Measurements from ENCODE around the gene SNAP25.

Gene SNAP25

DNA sequence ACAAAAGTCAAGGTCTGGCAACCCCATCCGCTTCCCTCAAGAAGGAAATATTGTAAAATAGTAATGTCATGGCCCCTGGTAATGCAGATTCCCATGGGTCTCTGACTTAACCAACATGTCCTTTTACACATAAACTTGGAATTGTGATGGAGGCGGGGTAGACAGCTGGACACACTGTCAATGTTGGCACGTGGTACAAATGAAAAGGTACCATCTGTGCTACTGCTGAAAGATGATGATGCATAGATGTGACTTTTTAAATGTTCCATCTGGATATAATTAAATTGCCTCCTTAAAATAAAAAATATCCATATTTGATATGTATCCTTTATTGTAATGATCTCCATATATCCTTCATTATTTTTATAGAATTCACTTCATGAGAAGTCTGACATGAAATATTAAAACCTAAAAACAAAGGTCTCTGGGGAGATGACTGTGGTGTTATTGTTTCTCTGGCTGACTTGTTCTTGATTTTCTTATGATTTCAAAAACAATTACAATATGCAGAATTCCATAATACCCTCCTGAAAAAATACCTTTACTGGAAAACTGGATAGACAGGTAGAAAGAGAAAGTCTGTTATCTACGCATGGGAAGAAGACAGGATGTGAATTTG is 110.9 kb downstream of the SNAP25 start:
- Histone ChIP-seq H3K4me3 (ENCODE audit: insufficient read depth, low read depth, low read length) (no peak overlapping the region), H3K27ac (ENCODE audit: insufficient read depth, low read depth, low read length, poor library complexity, severe bottlenecking) (no peak overlapping the region), H3K27me3 (ENCODE audit: control insufficient read depth, insufficient read depth, low read length, poor library complexity, severe bottlenecking) (no peaks in the 10 kb centered on the region), H3K4me1 (ENCODE audit: control insufficient read depth, insufficient read depth, low read length) (no peaks in the 10 kb centered on the region), H3K9me3 (ENCODE audit: control insufficient read depth, low read length) (no peaks in the 10 kb centered on the region), H3K36me3 (ENCODE audit: control insufficient read depth, insufficient read depth, low read length) (no peaks in the 10 kb centered on the region)
- 93 to 94% methylated on average over 2 to 4 of the region's 4 CpGs for WGBS, 2 experiments

DNA sequence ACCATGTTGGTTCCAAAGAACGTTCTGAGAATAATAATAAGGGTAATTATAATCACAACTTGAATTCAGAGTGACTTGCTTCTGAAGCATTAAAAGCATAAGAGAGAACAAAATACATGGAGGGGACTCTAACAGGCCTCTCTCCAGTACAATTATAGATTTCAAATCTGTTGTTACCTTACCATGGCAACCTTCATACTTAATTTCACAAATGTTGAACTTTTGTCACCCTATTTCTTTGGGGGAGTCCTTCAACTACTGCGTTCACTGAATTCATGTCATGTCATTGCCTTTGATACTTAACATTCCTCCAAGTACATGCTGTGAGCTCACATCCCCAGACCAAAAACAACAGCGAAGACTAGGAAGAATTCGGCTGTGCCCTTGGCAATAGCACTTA is 111.4 kb downstream of the SNAP25 start:
- 80 to 88% methylated on average over 3 of the region's 4 CpGs for WGBS, 2 experiments
- Histone ChIP-seq H3K9me3 (ENCODE audit: control insufficient read depth, low read length) (no peaks in the 10 kb centered on the region), H3K27me3 (ENCODE audit: control insufficient read depth, insufficient read depth, low read length, poor library complexity, severe bottlenecking) (no peaks in the 10 kb centered on the region), H3K36me3 (ENCODE audit: control insufficient read depth, insufficient read depth, low read length) (no peaks in the 10 kb centered on the region), H3K4me1 (ENCODE audit: control insufficient read depth, insufficient read depth, low read length) (no peaks in the 10 kb centered on the region), H3K4me3 (ENCODE audit: insufficient read depth, low read depth, low read length) (no peak overlapping the region), H3K27ac (ENCODE audit: insufficient read depth, low read depth, low read length, poor library complexity, severe bottlenecking) (no peak overlapping the region)

DNA sequence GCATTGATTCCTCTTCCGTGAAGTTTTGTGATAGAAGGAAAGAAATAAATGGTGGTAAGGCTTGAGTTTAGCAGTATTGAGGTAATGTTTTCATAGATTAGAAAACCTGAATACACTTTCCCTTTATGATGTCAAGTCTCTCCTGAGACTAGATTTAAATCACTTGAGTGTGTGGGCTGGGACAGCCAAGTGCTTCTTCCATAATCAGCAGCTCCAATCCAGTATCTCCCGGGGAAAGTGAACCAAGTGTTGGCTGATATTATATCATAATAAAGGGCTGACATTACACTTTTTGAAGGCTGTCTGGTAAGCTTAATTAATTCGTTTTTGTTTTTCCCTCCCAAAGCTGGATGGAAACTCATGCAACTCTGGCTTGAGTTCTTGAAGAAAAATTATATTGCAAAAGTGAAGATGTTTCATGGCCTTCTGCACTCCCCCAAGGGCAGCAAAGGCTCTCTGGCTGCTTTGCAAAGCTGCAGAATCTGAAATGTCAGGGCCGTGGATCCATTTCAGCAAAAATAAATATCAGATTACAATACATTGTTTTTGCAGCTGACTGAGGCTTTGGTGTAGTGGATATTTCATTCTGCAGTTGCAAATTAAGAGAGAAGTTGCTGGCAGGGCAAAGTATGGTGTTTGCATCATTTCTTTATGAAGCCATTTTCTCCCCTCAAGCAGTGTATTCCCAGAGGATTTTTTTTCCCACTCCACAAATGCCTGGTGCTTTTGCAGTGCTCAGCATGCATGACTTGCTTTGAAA is 114.2 kb downstream of the SNAP25 start:
- 75 to 77% methylated on average over 4 of the region's 4 CpGs for WGBS, 2 experiments
- Histone ChIP-seq H3K27me3 (ENCODE audit: control insufficient read depth, insufficient read depth, low read length, poor library complexity, severe bottlenecking) (no peaks in the 10 kb centered on the region), H3K9me3 (ENCODE audit: control insufficient read depth, low read length) (no peaks in the 10 kb centered on the region), H3K4me3 (ENCODE audit: insufficient read depth, low read depth, low read length) (no peak overlapping the region), H3K36me3 (ENCODE audit: control insufficient read depth, insufficient read depth, low read length) (no peaks in the 10 kb centered on the region), H3K27ac (ENCODE audit: insufficient read depth, low read depth, low read length, poor library complexity, severe bottlenecking) (no peak overlapping the region), H3K4me1 (ENCODE audit: control insufficient read depth, insufficient read depth, low read length) (no peaks in the 10 kb centered on the region)

DNA sequence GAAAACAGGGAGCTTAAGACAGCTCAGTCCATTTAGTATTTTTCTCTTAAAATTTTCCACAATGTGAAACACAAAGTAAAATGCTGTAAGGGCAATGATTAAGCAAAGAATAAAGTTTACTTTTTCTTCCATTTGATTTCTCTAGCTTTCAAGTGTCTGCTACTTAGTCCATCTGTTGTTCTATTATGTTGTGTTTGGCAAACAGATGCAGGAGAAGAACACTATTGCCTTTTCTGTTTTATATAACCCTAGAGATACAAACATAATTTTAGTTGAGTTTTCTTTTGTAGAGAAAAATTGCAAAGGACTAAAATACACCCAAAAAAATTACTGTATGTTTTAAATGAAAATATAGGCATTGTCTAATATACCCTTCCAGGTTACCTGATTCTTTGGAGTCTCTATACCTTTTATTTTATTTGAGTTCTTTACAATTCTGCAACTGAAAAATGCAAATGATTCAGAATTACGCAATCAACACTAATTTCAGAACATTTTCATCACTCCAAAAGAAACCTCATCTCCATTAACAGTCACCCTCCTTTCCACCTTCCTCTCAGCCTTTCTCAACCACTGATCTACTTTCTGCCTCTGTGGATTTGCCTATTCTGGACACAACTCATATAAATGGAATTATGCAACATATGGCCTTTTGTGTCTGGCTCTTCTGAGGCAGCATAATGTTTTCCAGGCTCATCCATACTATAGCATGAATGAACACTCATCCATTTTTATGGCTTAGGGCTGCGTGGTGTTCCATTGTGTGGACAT is 118.5 kb downstream of the SNAP25 start:
- Histone ChIP-seq H3K36me3 (ENCODE audit: control insufficient read depth, insufficient read depth, low read length) (no peaks in the 10 kb centered on the region), H3K9me3 (ENCODE audit: control insufficient read depth, low read length) (no peaks in the 10 kb centered on the region), H3K4me3 (ENCODE audit: insufficient read depth, low read depth, low read length) (no peak overlapping the region), H3K27ac (ENCODE audit: insufficient read depth, low read depth, low read length, poor library complexity, severe bottlenecking) (no peak overlapping the region), H3K27me3 (ENCODE audit: control insufficient read depth, insufficient read depth, low read length, poor library complexity, severe bottlenecking) (no peaks in the 10 kb centered on the region), H3K4me1 (ENCODE audit: control insufficient read depth, insufficient read depth, low read length) (no peaks in the 10 kb centered on the region)
- 92 to 94% methylated on average over 1 to 2 of the region's 2 CpGs for WGBS, 2 experiments

GRCh38 chr20:10338426-10339180 is 120.0 kb downstream of the SNAP25 start:
- no peaks in the 10 kb centered on the region for H3K9me3 ChIP-seq (ENCODE audit: control insufficient read depth, low read length)
- no peak overlapping the region for H3K4me3 ChIP-seq (ENCODE audit: insufficient read depth, low read depth, low read length)
- WGBS, 2 experiments, result 88 to 95% methylated on average over 1 to 2 of the region's 2 CpGs
- H3K36me3 ChIP-seq (ENCODE audit: control insufficient read depth, insufficient read depth, low read length), result no peaks in the 10 kb centered on the region
- H3K4me1 ChIP-seq (ENCODE audit: control insufficient read depth, insufficient read depth, low read length), result no peaks in the 10 kb centered on the region
- no peaks in the 10 kb centered on the region for H3K27me3 ChIP-seq (ENCODE audit: control insufficient read depth, insufficient read depth, low read length, poor library complexity, severe bottlenecking)
- H3K27ac ChIP-seq (ENCODE audit: insufficient read depth, low read depth, low read length, poor library complexity, severe bottlenecking), result no peak overlapping the region

- Histone ChIP-seq H3K27ac (ENCODE audit: insufficient read depth, low read depth, low read length, poor library complexity, severe bottlenecking) (no peak overlapping the region), H3K4me1 (ENCODE audit: control insufficient read depth, insufficient read depth, low read length) (no peaks in the 10 kb centered on the region), H3K27me3 (ENCODE audit: control insufficient read depth, insufficient read depth, low read length, poor library complexity, severe bottlenecking) (no peaks in the 10 kb centered on the region), H3K36me3 (ENCODE audit: control insufficient read depth, insufficient read depth, low read length) (no peaks in the 10 kb centered on the region), H3K4me3 (ENCODE audit: insufficient read depth, low read depth, low read length) (no peak overlapping the region), H3K9me3 (ENCODE audit: control insufficient read depth, low read length) (no peaks in the 10 kb centered on the region)
- WGBS, 2 experiments, result 96% methylated on average over 1 of the region's 1 CpG
These were observed 121.0 kb downstream of the SNAP25 start for GRCh38 chr20:10339609-10340008.

DNA sequence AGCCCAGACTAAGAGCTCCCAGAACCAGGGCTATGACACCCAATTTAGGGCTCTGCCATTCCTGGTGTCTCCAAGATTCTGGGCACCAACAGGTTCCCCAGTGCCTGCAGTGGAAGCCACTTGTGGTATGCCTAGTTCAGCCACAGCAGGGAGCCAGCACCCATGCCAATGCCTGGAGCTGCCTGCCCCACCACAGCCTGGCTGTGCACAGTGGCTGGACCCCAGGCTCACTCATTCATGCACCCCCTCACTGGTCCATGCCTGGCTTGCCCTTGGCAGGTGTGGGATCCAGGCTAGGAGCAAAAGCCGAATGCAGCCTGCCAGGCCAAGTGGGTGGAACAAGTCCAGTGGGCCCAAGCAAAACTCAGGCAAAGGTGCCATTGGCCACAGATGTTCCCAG is 123.5 kb downstream of the SNAP25 start:
- H3K9me3 ChIP-seq (ENCODE audit: control insufficient read depth, low read length), result no peaks in the 10 kb centered on the region
- H3K27me3 ChIP-seq (ENCODE audit: control insufficient read depth, insufficient read depth, low read length, poor library complexity, severe bottlenecking), result no peaks in the 10 kb centered on the region
- no peak overlapping the region for H3K27ac ChIP-seq (ENCODE audit: insufficient read depth, low read depth, low read length, poor library complexity, severe bottlenecking)
- H3K4me1 ChIP-seq (ENCODE audit: control insufficient read depth, insufficient read depth, low read length), result no peaks in the 10 kb centered on the region
- no peak overlapping the region for H3K4me3 ChIP-seq (ENCODE audit: insufficient read depth, low read depth, low read length)
- no peaks in the 10 kb centered on the region for H3K36me3 ChIP-seq (ENCODE audit: control insufficient read depth, insufficient read depth, low read length)
- 94 to 96% methylated on average over 1 of the region's 1 CpG for WGBS, 2 experiments

DNA sequence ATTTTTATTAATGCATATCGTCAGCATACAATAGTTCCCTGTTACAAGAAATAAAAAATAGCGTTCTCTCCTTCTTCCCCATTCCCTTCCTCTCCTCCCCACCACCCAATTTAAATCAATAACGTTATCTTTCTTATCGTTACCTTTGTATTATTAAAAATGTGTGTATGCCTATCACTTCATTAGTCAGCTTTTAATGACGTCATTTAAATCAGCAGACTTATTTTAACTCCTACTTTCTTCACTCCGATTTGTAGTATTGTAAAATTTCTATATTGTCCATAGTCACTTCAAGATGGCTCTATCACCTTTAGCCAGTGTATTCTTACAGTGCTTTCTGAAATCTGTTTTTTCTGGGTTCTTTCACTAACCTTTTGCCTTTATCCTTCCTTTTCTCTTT is 126.3 kb downstream of the SNAP25 start:
- no peaks in the 10 kb centered on the region for H3K36me3 ChIP-seq (ENCODE audit: control insufficient read depth, insufficient read depth, low read length)
- H3K4me1 ChIP-seq (ENCODE audit: control insufficient read depth, insufficient read depth, low read length), result no peaks in the 10 kb centered on the region
- no peaks in the 10 kb centered on the region for H3K27me3 ChIP-seq (ENCODE audit: control insufficient read depth, insufficient read depth, low read length, poor library complexity, severe bottlenecking)
- H3K4me3 ChIP-seq (ENCODE audit: insufficient read depth, low read depth, low read length), result no peak overlapping the region
- no peaks in the 10 kb centered on the region for H3K9me3 ChIP-seq (ENCODE audit: control insufficient read depth, low read length)
- 95 to 100% methylated on average over 2 to 5 of the region's 6 CpGs for WGBS, 2 experiments
- no peak overlapping the region for H3K27ac ChIP-seq (ENCODE audit: insufficient read depth, low read depth, low read length, poor library complexity, severe bottlenecking)

GRCh38 chr20:10347086-10347880 is 128.7 kb downstream of the SNAP25 start:
- Histone ChIP-seq H3K27me3 (ENCODE audit: control insufficient read depth, insufficient read depth, low read length, poor library complexity, severe bottlenecking) (no peaks in the 10 kb centered on the region), H3K4me1 (ENCODE audit: control insufficient read depth, insufficient read depth, low read length) (no peaks in the 10 kb centered on the region), H3K9me3 (ENCODE audit: control insufficient read depth, low read length) (no peaks in the 10 kb centered on the region), H3K4me3 (ENCODE audit: insufficient read depth, low read depth, low read length) (no peak overlapping the region), H3K36me3 (ENCODE audit: control insufficient read depth, insufficient read depth, low read length) (no peaks in the 10 kb centered on the region), H3K27ac (ENCODE audit: insufficient read depth, low read depth, low read length, poor library complexity, severe bottlenecking) (no peak overlapping the region)
- WGBS, 2 experiments, result 90% methylated on average over 3 of the region's 3 CpGs
